Islet precursor cell (in vitro differentiated cells): Measurements from ENCODE around the gene TMEM258.

ENCODE experiments used
- DNase-seq: peaks from one replicate; pipeline ENCODE4 v3.0.0-alpha.2; 2018

TMEM258 gene

GRCh38 chr11:61817471-61818202 lies 25.2 kb upstream of the TMEM258 start:
- DNase-seq: no peak

GRCh38 chr11:61816736-61817455 lies 24.5 kb upstream of the TMEM258 start, which contains the start of gene FADS1:
Gene FADS1, minus strand, starts transcription at chr11:61817003. Its CDS starts 74 bp downstream, at chr11:61816929.
- DNase-seq: peak; percentile 99

- DNase-seq: peak; percentile 93
Observed at GRCh38 chr11:61815790-61816735, 23.7 kb upstream of the TMEM258 start.

- DNase-seq: peak; percentile 99
Observed at GRCh38 chr11:61814958-61815789, 22.8 kb upstream of the TMEM258 start.

- peak; percentile 71 for DNase-seq
Observed at GRCh38 chr11:61814247-61814957, 22.0 kb upstream of the TMEM258 start.

- DNase-seq: no peak
Observed at GRCh38 chr11:61812736-61813411, 20.5 kb upstream of the TMEM258 start.

- no peak for DNase-seq
Observed at GRCh38 chr11:61811831-61812230, 19.4 kb upstream of the TMEM258 start.

GRCh38 chr11:61810671-61811175 lies 18.3 kb upstream of the TMEM258 start:
- no peak for DNase-seq

- DNase-seq: no peak
Observed at GRCh38 chr11:61806785-61807184, 14.4 kb upstream of the TMEM258 start.

- no peak for DNase-seq
Observed at GRCh38 chr11:61805146-61805545, 12.7 kb upstream of the TMEM258 start.

GRCh38 chr11:61803889-61804647 lies 11.7 kb upstream of the TMEM258 start:
- no peak for DNase-seq

- DNase-seq: no peak
Observed at GRCh38 chr11:61802605-61803004, 10.2 kb upstream of the TMEM258 start.

GRCh38 chr11:61800331-61801281 lies 8.2 kb upstream of the TMEM258 start:
- DNase-seq: no peak

- DNase-seq: no peak
Observed at GRCh38 chr11:61799665-61800284, 7.4 kb upstream of the TMEM258 start.

GRCh38 chr11:61797263-61797944 lies 5.0 kb upstream of the TMEM258 start:
- peak; percentile 78 for DNase-seq

GRCh38 chr11:61795876-61796526 lies 3.6 kb upstream of the TMEM258 start:
- DNase-seq: no peak

- DNase-seq: no peak
Observed at GRCh38 chr11:61795459-61795858, 3.1 kb upstream of the TMEM258 start.
